ENCODE results near the gene AP2A1.

AP2A1 gene

DNA sequence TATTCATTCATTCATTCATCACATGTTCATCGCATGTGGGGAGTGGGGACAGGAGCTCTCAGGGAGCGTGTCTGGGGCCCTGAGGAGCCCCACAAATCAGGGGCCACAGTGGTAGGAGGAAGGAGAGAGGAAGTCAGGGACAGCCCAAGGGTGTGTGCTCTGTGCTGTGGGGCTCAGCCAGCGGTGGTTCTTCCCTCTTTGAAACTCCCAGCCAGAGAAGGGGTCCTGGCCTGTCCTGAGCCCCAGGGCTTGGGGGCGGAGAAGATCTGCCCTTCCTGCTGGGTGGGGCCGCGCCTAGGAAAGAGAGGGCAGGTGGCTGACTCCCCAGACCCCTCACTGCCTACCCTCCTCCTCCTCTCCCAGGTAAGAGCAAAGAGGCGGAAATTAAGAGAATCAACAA lies 14.6 kb downstream of the AP2A1 start:
- H3K9ac ChIP-seq = no peak overlapping the region
- H3K4me2 ChIP-seq = no peak overlapping the region
- no peaks in the 10 kb centered on the region for H3K4me1 ChIP-seq (ENCODE audit: low read depth, poor library complexity, severe bottlenecking)
- no peaks in the 10 kb centered on the region for H3K79me2 ChIP-seq (ENCODE audit: insufficient read depth, low read depth)
- TF ChIP-seq, protein P1, sequence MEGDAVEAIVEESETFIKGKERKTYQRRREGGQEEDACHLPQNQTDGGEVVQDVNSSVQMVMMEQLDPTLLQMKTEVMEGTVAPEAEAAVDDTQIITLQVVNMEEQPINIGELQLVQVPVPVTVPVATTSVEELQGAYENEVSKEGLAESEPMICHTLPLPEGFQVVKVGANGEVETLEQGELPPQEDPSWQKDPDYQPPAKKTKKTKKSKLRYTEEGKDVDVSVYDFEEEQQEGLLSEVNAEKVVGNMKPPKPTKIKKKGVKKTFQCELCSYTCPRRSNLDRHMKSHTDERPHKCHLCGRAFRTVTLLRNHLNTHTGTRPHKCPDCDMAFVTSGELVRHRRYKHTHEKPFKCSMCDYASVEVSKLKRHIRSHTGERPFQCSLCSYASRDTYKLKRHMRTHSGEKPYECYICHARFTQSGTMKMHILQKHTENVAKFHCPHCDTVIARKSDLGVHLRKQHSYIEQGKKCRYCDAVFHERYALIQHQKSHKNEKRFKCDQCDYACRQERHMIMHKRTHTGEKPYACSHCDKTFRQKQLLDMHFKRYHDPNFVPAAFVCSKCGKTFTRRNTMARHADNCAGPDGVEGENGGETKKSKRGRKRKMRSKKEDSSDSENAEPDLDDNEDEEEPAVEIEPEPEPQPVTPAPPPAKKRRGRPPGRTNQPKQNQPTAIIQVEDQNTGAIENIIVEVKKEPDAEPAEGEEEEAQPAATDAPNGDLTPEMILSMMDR (conservative IDR thresholded peaks at IDR 0.05; ENCODE audit: low read depth, low read length) = no peak
- H3K27ac ChIP-seq = no peak overlapping the region
- H3K27me3 ChIP-seq (ENCODE audit: insufficient read depth, low read depth) = no peaks in the 10 kb centered on the region
- H2AFZ ChIP-seq (ENCODE audit: low read depth) = no peak overlapping the region
- H3K36me3 ChIP-seq (ENCODE audit: insufficient read depth) = peaks cover 3% of the 10 kb centered on the region; the same call in 1 of the 2 replicates
- no peak overlapping the region for H3K4me3 ChIP-seq (IDR thresholded peaks at IDR 0.05; ENCODE audit: insufficient read depth, low read depth, low read length)
- H4K20me1 ChIP-seq (ENCODE audit: insufficient read depth) = no peaks in the 10 kb centered on the region

DNA sequence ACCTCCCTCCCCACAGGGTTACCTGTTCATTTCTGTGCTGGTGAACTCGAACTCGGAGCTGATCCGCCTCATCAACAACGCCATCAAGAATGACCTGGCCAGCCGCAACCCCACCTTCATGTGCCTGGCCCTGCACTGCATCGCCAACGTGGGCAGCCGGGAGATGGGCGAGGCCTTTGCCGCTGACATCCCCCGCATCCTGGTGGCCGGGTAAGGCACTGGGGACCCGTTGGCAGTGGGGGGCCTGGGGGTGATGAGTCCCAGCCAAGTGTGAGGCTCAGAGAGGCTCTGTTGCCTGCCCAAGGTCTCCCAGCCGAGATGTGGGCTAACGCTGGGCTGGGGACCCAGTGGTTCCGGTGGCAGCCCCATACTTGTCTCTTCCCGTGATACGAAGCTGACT lies 15.7 kb downstream of the AP2A1 start:
- Histone ChIP-seq H3K9ac (no peak overlapping the region), H3K79me2 (ENCODE audit: insufficient read depth, low read depth) (no peaks in the 10 kb centered on the region), H3K4me1 (ENCODE audit: low read depth, poor library complexity, severe bottlenecking) (no peaks in the 10 kb centered on the region), H3K27ac (no peak overlapping the region), H3K36me3 (ENCODE audit: insufficient read depth) (peaks cover 3% of the 10 kb centered on the region; the same call in 1 of the 2 replicates), H3K27me3 (ENCODE audit: insufficient read depth, low read depth) (no peaks in the 10 kb centered on the region), H3K4me3 (IDR thresholded peaks at IDR 0.05; ENCODE audit: insufficient read depth, low read depth, low read length) (no peak overlapping the region), H2AFZ (ENCODE audit: low read depth) (no peak overlapping the region), H3K4me2 (no peak overlapping the region), H4K20me1 (ENCODE audit: insufficient read depth) (no peaks in the 10 kb centered on the region)
- TF ChIP-seq, protein P1 (conservative IDR thresholded peaks at IDR 0.05; ENCODE audit: low read depth, low read length) = no peak

DNA sequence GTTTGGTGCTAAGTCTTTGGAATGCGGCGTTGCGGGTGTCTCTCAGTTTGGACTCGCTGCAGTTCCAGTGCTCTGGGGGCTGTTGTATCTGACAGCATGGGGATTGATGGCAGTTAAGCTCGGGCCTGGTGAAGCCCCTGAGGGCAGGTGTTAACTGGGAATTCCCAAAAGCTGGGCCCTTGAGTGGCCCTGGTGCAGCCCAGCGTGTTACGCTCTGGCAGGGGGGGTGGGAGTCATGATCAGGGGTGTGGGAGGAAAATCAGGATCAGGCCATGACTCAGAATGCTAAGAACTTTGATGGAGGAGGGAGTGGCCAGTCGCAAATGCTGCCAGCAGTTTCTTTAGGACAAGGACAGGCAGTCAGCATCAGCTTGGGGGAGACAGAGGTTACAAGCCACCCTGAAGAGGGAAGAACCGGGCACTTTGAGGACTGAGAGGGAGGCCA lies 19.6 kb downstream of the AP2A1 start:
- Histone ChIP-seq H3K27ac (no peak overlapping the region), H3K4me3 (IDR thresholded peaks at IDR 0.05; ENCODE audit: insufficient read depth, low read depth, low read length) (no peak overlapping the region), H3K27me3 (ENCODE audit: insufficient read depth, low read depth) (no peaks in the 10 kb centered on the region), H2AFZ (ENCODE audit: low read depth) (no peak overlapping the region), H3K36me3 (ENCODE audit: insufficient read depth) (peaks cover 3% of the 10 kb centered on the region; the same call in 1 of the 2 replicates), H3K79me2 (ENCODE audit: insufficient read depth, low read depth) (no peaks in the 10 kb centered on the region), H3K4me1 (ENCODE audit: low read depth, poor library complexity, severe bottlenecking) (no peaks in the 10 kb centered on the region), H3K9ac (no peak overlapping the region), H4K20me1 (ENCODE audit: insufficient read depth) (no peaks in the 10 kb centered on the region), H3K4me2 (no peak overlapping the region)
- TF ChIP-seq, protein P1 (conservative IDR thresholded peaks at IDR 0.05; ENCODE audit: low read depth, low read length) = no peak

DNA sequence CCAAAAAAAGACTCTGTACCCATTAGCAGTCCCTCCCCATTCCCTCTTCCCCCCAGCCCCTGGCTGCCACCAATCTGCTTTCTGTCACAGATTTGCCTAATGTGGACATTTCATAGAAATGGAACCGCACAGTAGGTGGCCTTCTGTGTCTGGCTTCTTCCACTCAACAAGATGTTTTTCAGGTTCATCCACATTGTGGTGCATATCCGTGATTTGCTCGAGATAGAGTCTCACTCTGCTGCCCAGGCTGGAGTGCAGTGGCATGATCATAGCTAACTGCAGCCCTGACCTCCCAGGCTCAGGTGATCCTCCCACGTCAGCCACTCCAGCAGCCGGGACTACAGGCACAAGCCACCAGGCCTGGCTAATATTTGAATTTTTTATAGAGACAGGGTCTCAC lies 20.9 kb downstream of the AP2A1 start:
- Histone ChIP-seq H3K27ac (no peak overlapping the region), H3K79me2 (ENCODE audit: insufficient read depth, low read depth) (no peaks in the 10 kb centered on the region), H3K4me1 (ENCODE audit: low read depth, poor library complexity, severe bottlenecking) (no peaks in the 10 kb centered on the region), H3K36me3 (ENCODE audit: insufficient read depth) (peaks cover 3% of the 10 kb centered on the region; the same call in 1 of the 2 replicates), H3K27me3 (ENCODE audit: insufficient read depth, low read depth) (no peaks in the 10 kb centered on the region), H3K4me3 (IDR thresholded peaks at IDR 0.05; ENCODE audit: insufficient read depth, low read depth, low read length) (no peak overlapping the region), H4K20me1 (ENCODE audit: insufficient read depth) (no peaks in the 10 kb centered on the region), H2AFZ (ENCODE audit: low read depth) (no peak overlapping the region), H3K4me2 (no peak overlapping the region), H3K9ac (no peak overlapping the region)
- TF ChIP-seq, protein P1 (conservative IDR thresholded peaks at IDR 0.05; ENCODE audit: low read depth, low read length) = no peak

Data from KMS-11 (cell line).